ENCODE results near the gene ZFP62. TPM values are rescaled to one million over a fixed set of nuclear protein-coding genes. Genes with fewer than 3 reads are reported as not detected.

The ZFP62 gene
- total and polyA plus RNA-seq, 2 of the 4 experiments (the other 2 are of a cell fraction): 8.2 to 20.3 TPM

DNA sequence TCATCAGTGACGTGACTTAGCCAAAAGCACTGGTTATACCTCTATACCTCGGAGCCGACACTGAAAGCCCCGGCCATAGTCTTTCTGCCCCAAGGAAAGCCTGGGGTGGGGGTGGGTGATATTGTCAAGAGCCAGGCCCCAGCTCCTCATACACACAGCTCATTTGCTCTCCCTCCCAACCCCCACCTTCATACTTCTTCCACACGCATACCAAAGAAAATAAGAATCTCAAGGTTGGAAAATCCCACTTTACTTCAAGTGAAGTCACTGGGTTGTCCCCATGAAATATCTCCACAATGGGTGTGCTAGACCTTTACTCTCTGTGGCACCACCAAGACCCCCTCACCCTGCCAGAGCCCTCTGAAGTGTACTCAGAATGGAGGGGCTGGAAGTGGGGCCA lies 31.4 kb downstream of the ZFP62 start:
- H3K4me3 ChIP-seq (ENCODE audit: insufficient read depth, low read depth, low read length): no peak overlapping the region
- ChIA-PET POLR2A (ENCODE audit: unreplicated experiment) (no interaction called here), CTCF (no interaction called here)
- peaks cover 20% of the 10 kb centered on the region for H3K4me1 ChIP-seq (ENCODE audit: control insufficient read depth, insufficient read depth, low read length)
- no peaks in the 10 kb centered on the region for H3K27me3 ChIP-seq (ENCODE audit: control insufficient read depth, insufficient read depth, low read length)
- no peak for TF ChIP-seq RAD21 (IDR thresholded peaks at IDR 0.05; ENCODE audit: low read length)
- no peak for TF ChIP-seq SMC3 (IDR thresholded peaks at IDR 0.05; ENCODE audit: low read depth, low read length)
- TF ChIP-seq, protein P1, sequence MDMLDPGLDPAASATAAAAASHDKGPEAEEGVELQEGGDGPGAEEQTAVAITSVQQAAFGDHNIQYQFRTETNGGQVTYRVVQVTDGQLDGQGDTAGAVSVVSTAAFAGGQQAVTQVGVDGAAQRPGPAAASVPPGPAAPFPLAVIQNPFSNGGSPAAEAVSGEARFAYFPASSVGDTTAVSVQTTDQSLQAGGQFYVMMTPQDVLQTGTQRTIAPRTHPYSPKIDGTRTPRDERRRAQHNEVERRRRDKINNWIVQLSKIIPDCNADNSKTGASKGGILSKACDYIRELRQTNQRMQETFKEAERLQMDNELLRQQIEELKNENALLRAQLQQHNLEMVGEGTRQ (IDR thresholded peaks at IDR 0.05; ENCODE audit: low read depth, low read length): no peak
- no peak for TF ChIP-seq RFX5 (IDR thresholded peaks at IDR 0.05; ENCODE audit: low read depth, low read length)
- TF ChIP-seq CHD1 (IDR thresholded peaks at IDR 0.05; ENCODE audit: low read depth, low read length): no peak
- no peak for TF ChIP-seq RCOR1 (IDR thresholded peaks at IDR 0.05; ENCODE audit: insufficient replicate concordance, low read length)
- TF ChIP-seq, protein P2, sequence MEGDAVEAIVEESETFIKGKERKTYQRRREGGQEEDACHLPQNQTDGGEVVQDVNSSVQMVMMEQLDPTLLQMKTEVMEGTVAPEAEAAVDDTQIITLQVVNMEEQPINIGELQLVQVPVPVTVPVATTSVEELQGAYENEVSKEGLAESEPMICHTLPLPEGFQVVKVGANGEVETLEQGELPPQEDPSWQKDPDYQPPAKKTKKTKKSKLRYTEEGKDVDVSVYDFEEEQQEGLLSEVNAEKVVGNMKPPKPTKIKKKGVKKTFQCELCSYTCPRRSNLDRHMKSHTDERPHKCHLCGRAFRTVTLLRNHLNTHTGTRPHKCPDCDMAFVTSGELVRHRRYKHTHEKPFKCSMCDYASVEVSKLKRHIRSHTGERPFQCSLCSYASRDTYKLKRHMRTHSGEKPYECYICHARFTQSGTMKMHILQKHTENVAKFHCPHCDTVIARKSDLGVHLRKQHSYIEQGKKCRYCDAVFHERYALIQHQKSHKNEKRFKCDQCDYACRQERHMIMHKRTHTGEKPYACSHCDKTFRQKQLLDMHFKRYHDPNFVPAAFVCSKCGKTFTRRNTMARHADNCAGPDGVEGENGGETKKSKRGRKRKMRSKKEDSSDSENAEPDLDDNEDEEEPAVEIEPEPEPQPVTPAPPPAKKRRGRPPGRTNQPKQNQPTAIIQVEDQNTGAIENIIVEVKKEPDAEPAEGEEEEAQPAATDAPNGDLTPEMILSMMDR (conservative IDR thresholded peaks at IDR 0.05; ENCODE audit: low read depth, low read length): no peak
- no peak for TF ChIP-seq POLR2A (IDR thresholded peaks at IDR 0.05; ENCODE audit: low read depth, low read length)
- TF ChIP-seq CEBPB (IDR thresholded peaks at IDR 0.05; ENCODE audit: low read depth, low read length): no peak
- no peak for TF ChIP-seq NFE2L2 (IDR thresholded peaks at IDR 0.05; ENCODE audit: low read depth, low read length)
- no peak for TF ChIP-seq MAZ (IDR thresholded peaks at IDR 0.05; ENCODE audit: borderline replicate concordance, low read depth, low read length)
- TF ChIP-seq, protein P3, sequence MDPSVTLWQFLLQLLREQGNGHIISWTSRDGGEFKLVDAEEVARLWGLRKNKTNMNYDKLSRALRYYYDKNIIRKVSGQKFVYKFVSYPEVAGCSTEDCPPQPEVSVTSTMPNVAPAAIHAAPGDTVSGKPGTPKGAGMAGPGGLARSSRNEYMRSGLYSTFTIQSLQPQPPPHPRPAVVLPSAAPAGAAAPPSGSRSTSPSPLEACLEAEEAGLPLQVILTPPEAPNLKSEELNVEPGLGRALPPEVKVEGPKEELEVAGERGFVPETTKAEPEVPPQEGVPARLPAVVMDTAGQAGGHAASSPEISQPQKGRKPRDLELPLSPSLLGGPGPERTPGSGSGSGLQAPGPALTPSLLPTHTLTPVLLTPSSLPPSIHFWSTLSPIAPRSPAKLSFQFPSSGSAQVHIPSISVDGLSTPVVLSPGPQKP (IDR thresholded peaks at IDR 0.05; ENCODE audit: borderline replicate concordance, low read depth, low read length): no peak
- TF ChIP-seq MAFK (IDR thresholded peaks at IDR 0.05; ENCODE audit: low read depth, low read length): no peak
- TF ChIP-seq BHLHE40 (IDR thresholded peaks at IDR 0.05; ENCODE audit: low read depth, low read length): no peak
- no peak for TF ChIP-seq FOS (IDR thresholded peaks at IDR 0.05; ENCODE audit: low read depth, low read length)
- TF ChIP-seq MXI1 (IDR thresholded peaks at IDR 0.05; ENCODE audit: borderline replicate concordance, low read depth, low read length): no peak
- BruUV-seq (replicated peaks): no TSS peak
- H3K18ac ChIP-seq (ENCODE audit: low read depth, low read length): no peak overlapping the region
- H2BK20ac ChIP-seq (ENCODE audit: low read depth, low read length): no peak overlapping the region
- no peak overlapping the region for H3K27ac ChIP-seq (ENCODE audit: insufficient read depth, low read length)
- H4K91ac ChIP-seq (ENCODE audit: insufficient read depth, low read depth, low read length): no peak overlapping the region
- H4K20me1 ChIP-seq (ENCODE audit: insufficient read depth, low read length): no peaks in the 10 kb centered on the region
- H2BK120ac ChIP-seq (ENCODE audit: low read depth, low read length): no peak overlapping the region
- no peak overlapping the region for H4K8ac ChIP-seq (ENCODE audit: low read depth in 2 of 2, low read length in 2 of 2)
- intact Hi-C loops (cut with micrococcal nuclease): no loop called here
- no peaks in the 10 kb centered on the region for H3K9me3 ChIP-seq (ENCODE audit: control insufficient read depth, insufficient read depth, low read length)
- H3K4ac ChIP-seq (ENCODE audit: low read depth, low read length): no peak overlapping the region
- H3K79me1 ChIP-seq (ENCODE audit: low read depth in 1 of 2, low read length in 2 of 2): peaks cover 18 to 28% of the 10 kb centered on the region in 2 experiments
- no peak overlapping the region for H2AFZ ChIP-seq (replicated peaks; ENCODE audit: low read length, poor library complexity)
- no peak overlapping the region for H2BK5ac ChIP-seq (ENCODE audit: low read depth, low read length, poor library complexity, severe bottlenecking)
- no peak overlapping the region for H3K9ac ChIP-seq (ENCODE audit: low read depth, low read length)
- no CpG with 5 or more reads among the region's 5 CpGs for WGBS, 2 experiments (ENCODE audit: extremely low coverage in 2 of 2, insufficient read length in 1 of 2)
- in situ Hi-C loops (cut with MboI; ENCODE audit: low sequenced_read_pairs): no loop called here
- H3K4me2 ChIP-seq (ENCODE audit: low read depth, low read length): no peak overlapping the region
- no peak overlapping the region for H2AK5ac ChIP-seq (ENCODE audit: low read depth, low read length)
- DNase-seq (no peak), ATAC-seq (ENCODE audit: low read depth) (no peak)
- no peak overlapping the region for H3K23ac ChIP-seq (ENCODE audit: low read depth, low read length)
- H2BK15ac ChIP-seq (ENCODE audit: low read depth, low read length): no peak overlapping the region
- no peak overlapping the region for H2AK9ac ChIP-seq (replicated peaks; ENCODE audit: low read depth, low read length, poor library complexity)
- peaks cover 15% of the 10 kb centered on the region for H3K9me1 ChIP-seq (ENCODE audit: insufficient read depth, low read length)
- no peak overlapping the region for H3K56ac ChIP-seq (ENCODE audit: extremely low read depth, insufficient read depth, low read length)
- dilution Hi-C loops (cut with HindIII; ENCODE audit: low sequenced_read_pairs, unreplicated experiment): no loop called here
- peaks cover 10% of the 10 kb centered on the region for H3K36me3 ChIP-seq (ENCODE audit: control insufficient read depth, insufficient read depth, low read length)
- H3K14ac ChIP-seq (replicated peaks; ENCODE audit: low read depth, low read length): no peak overlapping the region
- no peak overlapping the region for H4K5ac ChIP-seq (ENCODE audit: low read depth, low read length)

All from IMR-90 (cell line).